A673 (cell line): ENCODE measurements around the gene CDT1. TPM values are rescaled to one million over a fixed set of nuclear protein-coding genes. Genes with fewer than 3 reads are reported as not detected.

Experiments used
- BruUV-seq: library from RNA; stranded (reverse); fragments of 400-500 nt; replicated peaks from 2 replicates; lab custom pipeline; 2021; lab: Mats Ljungman, UMichigan
- CTCF ChIA-PET: fragments of 300-600 bp; sonication (Branson Sonifier 250); formaldehyde crosslinking; loops from one replicate; lab custom pipeline; 2022; ENCODE audit warnings: antibody characterized with exemption; lab: Charles Lee
- POLR2A ChIA-PET: fragments of 300-600 bp; sonication (Branson Sonifier 250); formaldehyde crosslinking; loops from one replicate; lab custom pipeline; 2022; ENCODE audit warnings: antibody characterized with exemption; ENCODE audit not compliant: low non-redundant PET; lab: Charles Lee
- DNase-seq: peaks from one replicate; pipeline ENCODE4 v3.0.0-alpha.2; 2015; ENCODE audit warnings: low spot score
- H3K27ac ChIP-seq: fragments of 200-600 bp; sonication (generic); 2 replicates; pipeline ENCODE4 v1.5.1; 2016; ENCODE audit warnings: mixed run types, low read depth, mild to moderate bottlenecking, mixed read lengths, antibody characterized with exemption, low read length; ENCODE audit not compliant: poor library complexity, severe bottlenecking
- H3K27me3 ChIP-seq: fragments of 200-600 bp; sonication (generic); replicated peaks from 2 replicates; pipeline ENCODE4 v1.6.1; 2017; ENCODE audit warnings: mixed run types, low read depth, mild to moderate bottlenecking, mixed read lengths, antibody characterized with exemption, low read length; ENCODE audit not compliant: insufficient read depth, poor library complexity
- H3K36me3 ChIP-seq: fragments of 200-600 bp; sonication (generic); 2 replicates; pipeline ENCODE4 v1.6.1; 2016; ENCODE audit warnings: mixed run types, mild to moderate bottlenecking, mixed read lengths, antibody characterized with exemption, low read length; ENCODE audit not compliant: insufficient read depth, poor library complexity, severe bottlenecking
- H3K4me1 ChIP-seq: fragments of 200-600 bp; sonication (generic); 2 replicates; pipeline ENCODE4 v1.6.1; 2017; ENCODE audit warnings: mixed run types, mild to moderate bottlenecking, mixed read lengths, antibody characterized with exemption, low read length; ENCODE audit not compliant: insufficient read depth, poor library complexity, severe bottlenecking
- H3K4me3 ChIP-seq: fragments of 200-600 bp; sonication (generic); 2 replicates; pipeline ENCODE4 v1.5.1; 2016; ENCODE audit warnings: low read depth, mixed run types, mild to moderate bottlenecking, mixed read lengths, low read length; ENCODE audit not compliant: poor library complexity, severe bottlenecking
- H3K9me3 ChIP-seq: fragments of 200-600 bp; sonication (generic); 2 replicates; pipeline ENCODE4 v1.6.1; 2016; ENCODE audit warnings: mixed run types, low read depth, mild to moderate bottlenecking, mixed read lengths, antibody characterized with exemption, low read length; ENCODE audit not compliant: poor library complexity, severe bottlenecking
- CTCF ChIP-seq: fragments of 300-800, 200-600 bp; sonication (generic); conservative IDR thresholded peaks from 2 replicates; pipeline ENCODE4 v1.5.1; 2017; ENCODE audit warnings: low read depth, mild to moderate bottlenecking, antibody characterized with exemption, low read length, moderate library complexity, mixed read lengths
- EZH2 ChIP-seq: fragments of 200-600 bp; sonication (generic); IDR thresholded peaks from 2 replicates; pipeline ENCODE4 v1.6.1; 2017; ENCODE audit warnings: borderline replicate concordance, low read depth, mild to moderate bottlenecking, mixed read lengths, antibody characterized with exemption, low read length; ENCODE audit not compliant: poor library complexity, severe bottlenecking
- intact Hi-C: fragments of 100-400 bp; cut with micrococcal nuclease; formaldehyde crosslinking; loops from one replicate; pipeline ENCODE4 v1.10.0; 2022; ENCODE audit not compliant: unreplicated experiment
- total RNA-seq: library from RNA; stranded (reverse); gene quantifications from 2 replicates; pipeline ENCODE4 v1.2.3, GENCODE V29; 2021

The CDT1 gene
- total RNA-seq, 1 experiment from 2014 or later: 103 TPM

GRCh38 chr16:88761830-88762229, 41.8 kb upstream of the CDT1 start:
- no peak for DNase-seq
- TF ChIP-seq CTCF (no peak), EZH2 (no peak)
- H3K9me3 ChIP-seq: no peaks in the 10 kb centered on the region
- no peak overlapping the region for H3K4me3 ChIP-seq
- POLR2A ChIA-PET: no interaction called here
- H3K27ac ChIP-seq: no peak overlapping the region
- no TSS peak for BruUV-seq
- H3K4me1 ChIP-seq: no peaks in the 10 kb centered on the region
- intact Hi-C loops: no loop called here
- CTCF ChIA-PET: no interaction called here
- H3K27me3 ChIP-seq: no peaks in the 10 kb centered on the region
- peaks cover 4% of the 10 kb centered on the region for H3K36me3 ChIP-seq

- no peaks in the 10 kb centered on the region for H3K9me3 ChIP-seq
Measured at GRCh38 chr16:88762258-88762870, 41.2 kb upstream of the CDT1 start.

DNA sequence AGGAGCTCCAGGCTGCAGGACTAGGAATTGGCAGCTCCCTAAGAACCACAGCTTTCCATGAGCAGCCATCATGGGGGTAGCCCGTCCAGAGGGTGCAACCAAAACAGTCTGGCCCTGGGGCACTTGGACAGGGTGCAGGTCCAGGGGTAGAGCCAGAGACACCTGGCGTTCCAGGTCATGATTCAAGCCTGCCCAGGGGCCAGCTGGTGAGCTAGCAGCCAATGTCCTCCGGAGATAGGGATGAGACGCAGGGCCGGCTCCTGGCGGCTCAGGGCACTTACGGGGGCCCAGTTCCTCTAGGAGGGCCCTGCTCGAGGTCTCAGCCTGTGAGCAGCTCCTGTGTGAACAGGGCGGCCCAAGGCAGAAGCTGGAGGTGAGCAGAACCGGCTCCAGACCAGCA, 40.6 kb upstream of the CDT1 start:
- Histone ChIP-seq H3K36me3 (peaks cover 4% of the 10 kb centered on the region), H3K27ac (no peak overlapping the region)

More at GRCh38 chr16:88762258-88762870, 41.2 kb upstream of the CDT1 start:
- no peak overlapping the region for H3K27ac ChIP-seq
- CTCF ChIA-PET: no interaction called here
- H3K4me1 ChIP-seq: no peaks in the 10 kb centered on the region
- no peak overlapping the region for H3K4me3 ChIP-seq
- peaks cover 4% of the 10 kb centered on the region for H3K36me3 ChIP-seq
- intact Hi-C loops: no loop called here
- DNase-seq: no peak
- POLR2A ChIA-PET: no interaction called here
- no peak for TF ChIP-seq EZH2
- TF ChIP-seq CTCF: no peak
- no peaks in the 10 kb centered on the region for H3K27me3 ChIP-seq
- no TSS peak for BruUV-seq

More for the DNA sequence above, 40.6 kb upstream of the CDT1 start:
- ChIA-PET POLR2A (no interaction called here), CTCF (no interaction called here)
- DNase-seq: no peak
- Histone ChIP-seq H3K4me3 (no peak overlapping the region), H3K27me3 (no peaks in the 10 kb centered on the region), H3K9me3 (no peaks in the 10 kb centered on the region), H3K4me1 (peaks cover 6% of the 10 kb centered on the region)
- intact Hi-C loops: no loop called here
- TF ChIP-seq EZH2 (no peak), CTCF (no peak)
- BruUV-seq: no TSS peak
